ENCODE results near the gene BICRAL. TPM values are rescaled to one million over a fixed set of nuclear protein-coding genes. Genes with fewer than 3 reads are reported as not detected.

BICRAL gene
- polyA plus RNA-seq, 1 of the 3 experiments (the other 2 are of a cell fraction), result 5.1 TPM

GRCh38 chr6:42889815-42890214, 108.0 kb downstream of the BICRAL start:
- no peaks in the 10 kb centered on the region for H3K9me2 ChIP-seq
- 45% methylated on average over 4 of the region's 4 CpGs for WGBS (ENCODE audit: low lambda C conversion rate)
- DNase-seq, result no peak
- H2AFZ ChIP-seq (ENCODE audit: low read depth), result no peak overlapping the region
- peak overlapping the region; percentile 82 to 84 for H3K4me3 ChIP-seq (ENCODE audit: low read depth in 2 of 2, low read length in 1 of 2)
- no peaks in the 10 kb centered on the region for H3K27me3 ChIP-seq (ENCODE audit: insufficient read depth)
- peaks cover 26% of the 10 kb centered on the region; the same call in 1 of the 2 replicates for H3K79me2 ChIP-seq (ENCODE audit: insufficient read depth)
- no peaks in the 10 kb centered on the region for H3K9me3 ChIP-seq
- peaks cover 30% of the 10 kb centered on the region for H3F3A ChIP-seq (replicated peaks; ENCODE audit: insufficient read depth)
- CTCF ChIA-PET, result interaction anchor here (0.7 to 1.5 kb wide), 2 partner anchors 9 to 254 kb away, joined by 3 read pairs; no protein-coding TSS in a partner anchor
- H3K27ac ChIP-seq (ENCODE audit: low read depth in 2 of 2, low read length in 1 of 2), result peak overlapping the region; percentile 97 to 99
- peak overlapping the region; percentile 93 for H3K4me2 ChIP-seq
- peaks cover 11 to 27% of the 10 kb centered on the region in 2 experiments for H3K36me3 ChIP-seq (replicated peaks in 1 of 2; ENCODE audit: control insufficient read depth in 1 of 2, insufficient read depth in 2 of 2, low read length in 1 of 2)
- H4K20me1 ChIP-seq (ENCODE audit: insufficient read depth), result no peaks in the 10 kb centered on the region
- peaks cover 5 to 6% of the 10 kb centered on the region in 2 experiments; a peak in 2 of 4 replicates for H3K4me1 ChIP-seq (ENCODE audit: control insufficient read depth in 1 of 2, insufficient read depth in 2 of 2, low read depth in 1 of 2, low read length in 1 of 2)
- TF ChIP-seq MAX (IDR thresholded peaks at IDR 0.05; ENCODE audit: low read depth) (no peak), USF2 (IDR thresholded peaks at IDR 0.05; ENCODE audit: borderline replicate concordance, low read depth, low read length) (no peak), NFIC (IDR thresholded peaks at IDR 0.05; ENCODE audit: borderline replicate concordance) (no peak)
- POLR2A ChIA-PET, result interaction anchor here (1.5 to 2.3 kb wide), 4 partner anchors 8 to 144 kb away, joined by 3 to 18 read pairs (median 8); partner anchors contain the start of genes RPL7L1 and TBCC
- peak overlapping the region; percentile 99 for H3K9ac ChIP-seq

DNA sequence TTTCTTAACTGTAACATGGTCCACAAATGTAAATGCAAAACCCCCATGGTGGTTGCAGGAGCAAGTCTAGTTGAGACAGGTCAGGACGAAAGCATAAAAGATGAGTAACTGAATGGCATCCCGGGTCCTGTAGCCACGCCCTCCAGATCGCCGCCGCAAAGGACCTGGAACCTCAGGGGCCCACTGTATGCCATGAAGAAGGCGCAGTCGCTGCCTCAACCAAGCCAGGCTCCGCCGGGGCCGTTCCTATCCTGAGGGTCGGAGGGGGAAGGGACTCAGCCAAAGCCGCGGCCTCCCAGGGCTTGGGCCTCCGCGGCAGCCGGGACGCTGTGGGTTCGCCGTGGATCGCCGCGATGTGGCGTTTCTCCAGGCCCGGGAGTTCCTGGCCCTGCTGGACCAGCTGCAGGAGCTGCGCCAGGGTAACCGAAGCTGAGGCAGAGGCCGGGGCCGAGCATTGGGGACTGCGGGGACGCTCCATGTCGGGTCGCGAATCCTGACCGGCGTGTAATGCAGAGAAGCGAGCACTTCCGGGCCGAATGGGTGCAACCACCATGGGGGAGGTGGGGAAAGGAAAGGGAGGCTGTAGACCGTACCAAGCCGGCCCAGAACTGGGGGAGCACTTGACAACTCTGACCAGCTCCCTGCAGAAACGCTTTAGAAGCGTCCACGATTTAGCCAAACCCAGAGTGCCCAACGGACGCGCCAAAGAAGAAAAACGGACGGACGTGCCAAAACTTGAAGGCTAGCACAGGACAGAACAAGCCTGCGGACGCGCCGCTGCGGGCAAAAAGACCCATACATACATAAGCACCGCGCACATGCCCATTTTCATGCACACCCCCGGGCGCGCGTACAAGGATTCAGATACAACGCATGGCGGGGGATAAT, 108.7 kb downstream of the BICRAL start:
- peaks cover 5 to 23% of the 10 kb centered on the region in 2 experiments for H3K36me3 ChIP-seq (replicated peaks in 1 of 2; ENCODE audit: control insufficient read depth in 1 of 2, insufficient read depth in 2 of 2, low read length in 1 of 2)
- peak overlapping the region; percentile 95 for H2AFZ ChIP-seq (ENCODE audit: low read depth)
- H3K4me3 ChIP-seq (ENCODE audit: low read depth in 2 of 2, low read length in 1 of 2), result peak overlapping the region; percentile 82 to 84
- peak; percentile 96 for DNase-seq
- H3K27ac ChIP-seq (ENCODE audit: low read depth in 2 of 2, low read length in 1 of 2), result peak overlapping the region; percentile 97 to 99
- 3% methylated on average over 24 of the region's 63 CpGs for WGBS (ENCODE audit: low lambda C conversion rate)
- peak overlapping the region; percentile 99 for H3K9ac ChIP-seq
- ChIA-PET POLR2A (interaction anchor here (0.6 to 2.3 kb wide), 9 partner anchors 9 to 529 kb away, joined by 3 to 18 read pairs (median 4); partner anchors contain the start of genes KLC4, KLHDC3, MRPL2 and PEX6), CTCF (interaction anchor here (1.0 to 1.5 kb wide), 2 partner anchors 11 to 253 kb away, joined by 3 to 5 read pairs; no protein-coding TSS in a partner anchor)
- peak overlapping the region; percentile 93 for H3K4me2 ChIP-seq
- H3K9me2 ChIP-seq, result no peaks in the 10 kb centered on the region
- H3F3A ChIP-seq (replicated peaks; ENCODE audit: insufficient read depth), result peaks cover 26% of the 10 kb centered on the region
- peaks cover 23% of the 10 kb centered on the region; the same call in 1 of the 2 replicates for H3K79me2 ChIP-seq (ENCODE audit: insufficient read depth)
- no peaks in the 10 kb centered on the region for H4K20me1 ChIP-seq (ENCODE audit: insufficient read depth)
- H3K4me1 ChIP-seq (ENCODE audit: control insufficient read depth in 1 of 2, insufficient read depth in 2 of 2, low read depth in 1 of 2, low read length in 1 of 2), result peaks cover 5 to 6% of the 10 kb centered on the region in 2 experiments; a peak in 2 of 4 replicates
- H3K27me3 ChIP-seq (ENCODE audit: insufficient read depth), result no peaks in the 10 kb centered on the region
- H3K9me3 ChIP-seq, result no peaks in the 10 kb centered on the region
- no peak for TF ChIP-seq TCF12 (IDR thresholded peaks at IDR 0.05)
- TF ChIP-seq MAX (IDR thresholded peaks at IDR 0.05; ENCODE audit: low read depth), result peak; percentile 79
- peak; percentile 36; the same call in 1 of the 2 replicates for TF ChIP-seq ZBTB33 (IDR thresholded peaks at IDR 0.05; ENCODE audit: borderline replicate concordance, low read depth)
- TF ChIP-seq CHD2 (IDR thresholded peaks at IDR 0.05; ENCODE audit: low read length, partially characterized antibody), result peak; percentile 79
- TF ChIP-seq NRF1 (IDR thresholded peaks at IDR 0.05; ENCODE audit: low read depth, low read length), result no peak
- no peak; a peak in 1 of 4 replicates for TF ChIP-seq EP300 (IDR thresholded peaks at IDR 0.05; ENCODE audit: borderline replicate concordance in 1 of 2, low read depth in 1 of 2, low read length in 1 of 2)
- TF ChIP-seq JUND (IDR thresholded peaks at IDR 0.05), result no peak; the same call in 1 of the 2 replicates
- no peak for TF ChIP-seq CTCF (IDR thresholded peaks at IDR 0.05)
- TF ChIP-seq NFIC (IDR thresholded peaks at IDR 0.05; ENCODE audit: borderline replicate concordance), result no peak; the same call in 1 of the 2 replicates
- peak; percentile 78 for TF ChIP-seq ELF1 (IDR thresholded peaks at IDR 0.05)
- no peak for TF ChIP-seq RAD21 (IDR thresholded peaks at IDR 0.05; ENCODE audit: low read length)
- TF ChIP-seq MXI1 (IDR thresholded peaks at IDR 0.05; ENCODE audit: low read depth, low read length), result peak; percentile 87
- TF ChIP-seq POLR2AphosphoS5 (IDR thresholded peaks at IDR 0.05; ENCODE audit: low read depth, low read length), result peak; percentile 91
- no peak for TF ChIP-seq RXRA (IDR thresholded peaks at IDR 0.05; ENCODE audit: borderline replicate concordance, low read depth)
